ENCODE data around the gene PPP2R3C.
"Not testable (repeated sequence)": the region's sequence is repeated elsewhere in the genome, so short reads cannot be mapped to it uniquely, and the experiment has no call there.

PPP2R3C gene

DNA sequence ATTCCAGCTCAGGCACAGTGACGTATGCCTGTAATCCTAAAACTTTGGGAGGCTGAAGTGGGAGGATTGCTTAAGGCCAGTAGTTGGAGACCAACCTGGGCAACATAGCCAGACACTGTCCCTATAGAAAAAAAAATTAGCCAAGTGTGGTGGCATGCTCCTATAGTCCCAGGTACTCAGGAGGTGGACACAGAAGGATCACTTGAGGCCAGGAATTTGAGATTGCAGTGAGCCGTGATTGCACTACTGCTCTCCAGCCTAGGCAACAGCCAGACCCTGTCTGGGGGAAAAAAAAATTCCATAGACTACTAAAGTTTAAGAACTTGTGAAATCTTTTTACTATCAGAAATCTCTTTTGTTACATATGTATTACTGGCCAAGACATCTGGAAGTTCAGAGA is 69.2 kb downstream of the PPP2R3C start:
- no peak for DNase-seq (ENCODE audit: low spot score)

DNA sequence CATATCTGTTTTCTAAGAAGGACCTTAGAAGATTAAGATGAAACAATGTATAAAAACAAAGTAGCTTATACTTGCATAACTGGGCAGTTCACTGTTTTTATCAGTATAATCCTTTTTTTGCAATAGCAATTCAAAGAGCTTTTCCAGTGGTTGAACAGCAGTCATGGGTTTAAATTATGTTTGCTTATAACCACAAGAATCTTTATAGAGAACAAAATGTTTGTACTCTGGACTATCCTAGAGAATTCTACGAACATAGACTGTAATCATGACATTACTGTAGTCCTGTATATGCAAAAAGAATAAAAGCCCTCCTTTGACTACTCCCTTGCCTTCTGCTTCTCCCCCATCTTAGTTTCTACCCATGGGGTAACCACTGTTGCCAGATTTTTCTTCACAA is 70.0 kb downstream of the PPP2R3C start:
- no peak for DNase-seq (ENCODE audit: low spot score)

DNA sequence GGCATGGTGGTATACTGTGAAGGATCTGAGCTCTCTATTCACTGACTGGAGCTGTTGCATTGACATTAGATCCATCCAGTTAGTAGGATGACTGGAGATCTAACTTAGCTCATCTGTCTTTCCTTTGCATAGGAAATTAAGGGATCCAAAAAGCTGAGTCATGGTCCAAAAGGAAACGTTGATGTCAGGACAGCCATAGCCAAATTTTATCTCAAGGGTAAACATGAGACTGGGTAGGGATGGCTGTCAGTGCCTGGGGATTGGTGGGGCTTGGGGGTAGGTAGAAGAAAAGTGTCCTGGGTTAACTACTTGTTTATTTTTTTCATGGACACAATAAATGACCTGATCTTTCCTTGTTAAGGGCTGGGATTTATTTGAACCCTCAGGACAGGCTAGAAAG is 71.1 kb downstream of the PPP2R3C start:
- DNase-seq (ENCODE audit: low spot score) = no peak

DNA sequence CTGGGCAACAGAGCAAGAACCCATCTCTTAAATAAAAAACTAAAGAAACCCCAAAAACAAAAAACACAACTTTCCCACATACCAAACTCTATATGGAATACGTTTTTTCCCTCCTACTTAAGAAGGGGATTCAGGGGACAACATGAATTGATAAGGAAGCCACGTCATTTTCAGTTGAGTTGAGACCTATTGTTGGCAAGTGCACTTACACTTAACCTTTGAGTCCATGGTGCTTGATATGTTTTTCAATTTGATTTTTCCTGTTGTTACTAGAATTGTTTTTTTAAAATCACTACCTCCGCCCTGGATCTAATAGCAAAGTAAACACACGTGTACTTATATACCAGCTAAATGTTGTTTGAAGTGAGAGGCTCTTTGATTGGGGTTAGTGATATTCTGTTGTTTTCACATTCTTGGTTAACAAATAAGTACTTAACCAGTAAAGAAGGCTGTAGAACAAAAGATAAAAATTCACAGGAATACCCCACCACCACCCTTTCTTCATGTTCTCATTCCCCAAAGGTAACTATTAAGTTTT is 73.7 kb downstream of the PPP2R3C start:
- no peak for DNase-seq (ENCODE audit: low spot score)

DNA sequence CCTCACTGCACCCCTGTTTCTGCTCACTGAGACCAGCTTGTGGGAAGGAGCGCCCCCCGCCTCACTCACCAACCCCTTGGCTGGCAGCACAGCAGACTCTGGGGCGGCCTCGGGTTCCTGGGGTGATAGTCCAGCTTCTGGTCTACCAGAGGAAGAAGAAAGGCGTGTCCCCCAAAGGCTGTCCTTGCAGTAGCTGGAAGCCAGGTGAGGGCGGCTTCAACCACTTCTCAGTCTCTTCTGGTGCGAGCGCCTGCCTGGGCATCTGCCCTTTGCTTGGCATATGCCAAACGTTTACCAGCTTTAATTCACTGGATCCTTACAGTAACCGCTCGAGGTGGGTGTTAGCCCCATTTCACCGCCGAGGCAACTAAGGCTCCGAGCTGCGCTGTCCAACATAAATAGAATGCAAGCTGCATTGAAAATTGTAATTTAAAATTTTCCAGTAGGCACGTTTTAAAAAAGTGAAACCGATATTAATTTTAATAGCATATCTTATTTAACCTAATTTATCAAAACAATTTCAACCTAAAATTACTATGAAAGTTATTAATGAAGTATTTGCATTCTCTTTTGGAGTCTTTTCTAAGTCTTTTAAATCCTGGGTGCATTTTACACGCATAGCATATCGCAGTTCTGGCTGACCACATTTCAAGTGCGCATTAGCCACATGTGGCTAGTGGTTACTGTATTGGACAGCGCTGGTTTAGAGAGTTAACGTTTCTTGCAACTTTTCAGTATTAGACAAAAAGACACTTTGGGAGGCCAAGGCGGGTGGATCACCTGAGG is 74.8 kb downstream of the PPP2R3C start:
- DNase-seq (ENCODE audit: low spot score) = peak; percentile 72

DNA sequence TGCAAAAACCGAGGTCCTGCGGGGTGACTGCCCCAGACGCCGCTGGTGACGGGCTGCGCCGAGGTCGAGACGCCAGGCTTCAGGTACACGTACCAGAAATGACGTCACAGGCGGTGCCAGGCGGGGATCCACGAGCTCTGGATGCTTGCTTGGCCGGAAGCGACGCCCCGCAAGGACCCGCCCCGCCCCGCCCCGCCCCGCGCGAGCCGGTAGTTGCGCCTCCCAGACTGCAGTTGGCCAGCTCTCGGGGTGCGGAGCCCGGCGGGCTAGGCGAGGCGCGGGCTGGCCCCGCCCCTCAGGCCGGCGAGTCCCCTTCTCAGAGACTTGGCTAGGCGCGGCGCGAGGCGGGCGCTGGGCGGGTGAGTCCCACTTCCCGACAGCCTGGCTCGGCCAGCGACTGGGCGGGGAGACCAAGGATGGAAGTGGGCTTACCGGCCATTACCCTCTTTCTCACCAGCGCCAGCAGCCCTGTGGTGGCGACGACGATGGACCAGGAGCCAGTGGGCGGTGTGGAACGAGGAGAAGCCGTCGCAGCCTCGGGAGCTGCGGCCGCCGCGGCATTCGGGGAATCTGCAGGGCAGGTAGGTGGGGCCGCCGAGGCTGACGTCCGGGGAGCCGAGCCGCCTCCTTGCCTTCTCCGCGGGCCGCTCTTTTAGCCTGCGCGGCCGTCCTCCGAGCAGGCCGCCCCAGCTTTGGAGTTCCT is 75.6 kb downstream of the PPP2R3C start, which contains the start of gene FAM177A1:
Gene FAM177A1 (plus strand): TSS at position 225 of the 703 bp plus-strand sequence. CDS start 192 bp downstream, at position 417.
- peak; percentile 98 for DNase-seq (ENCODE audit: low spot score)

DNA sequence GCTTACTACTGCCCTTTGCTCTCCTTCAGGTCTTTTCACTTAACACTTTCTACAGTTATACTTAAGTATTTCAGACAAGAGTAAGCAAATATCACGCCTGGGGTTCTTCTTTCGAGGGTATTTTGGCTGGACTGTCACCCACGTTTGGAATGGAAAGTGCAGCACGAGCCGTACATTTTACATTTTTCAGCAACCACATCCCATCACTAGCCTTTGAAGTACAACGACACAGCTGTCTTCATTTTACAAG is 76.1 kb downstream of the PPP2R3C start:
- no peak for DNase-seq (ENCODE audit: low spot score)

DNA sequence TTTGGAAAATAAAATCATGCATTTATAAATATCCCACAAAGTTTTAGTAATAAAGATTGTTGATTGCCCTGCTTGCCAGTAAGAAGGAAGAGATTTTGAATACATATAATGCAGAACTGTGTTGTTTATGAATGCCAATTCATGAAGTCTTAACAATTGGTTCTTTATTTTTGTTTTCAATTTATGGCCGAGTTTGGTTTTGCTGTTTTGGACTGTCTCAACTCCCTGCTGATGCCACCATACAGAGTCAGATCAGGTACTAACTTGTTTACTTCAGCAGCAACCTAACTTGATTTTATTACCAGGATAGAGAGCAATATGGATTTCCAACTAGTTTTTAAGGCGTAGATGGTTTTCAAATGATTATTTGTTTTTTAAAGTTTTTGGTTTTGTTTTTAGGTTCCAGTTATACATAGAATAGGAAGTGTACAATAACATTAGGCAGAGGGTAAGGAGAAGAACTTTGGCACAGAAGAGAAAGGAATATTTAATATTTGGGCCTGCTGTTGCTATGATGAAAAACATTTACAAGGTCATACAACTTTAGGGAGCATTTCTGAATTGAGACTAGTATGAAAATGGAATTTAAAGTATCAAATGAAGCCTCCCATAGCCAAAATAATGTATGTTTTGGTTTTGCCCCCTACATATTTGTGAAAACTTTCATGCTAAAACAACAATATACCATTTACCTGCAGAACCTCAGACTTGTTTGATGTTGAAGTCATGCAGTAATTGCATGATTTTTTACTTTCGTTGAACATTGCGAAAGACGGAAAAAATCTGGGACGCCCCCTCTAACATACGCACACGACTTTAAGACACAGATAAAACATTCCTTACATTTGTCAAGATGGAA is 76.6 kb downstream of the PPP2R3C start:
- no peak for DNase-seq (ENCODE audit: low spot score)

DNA sequence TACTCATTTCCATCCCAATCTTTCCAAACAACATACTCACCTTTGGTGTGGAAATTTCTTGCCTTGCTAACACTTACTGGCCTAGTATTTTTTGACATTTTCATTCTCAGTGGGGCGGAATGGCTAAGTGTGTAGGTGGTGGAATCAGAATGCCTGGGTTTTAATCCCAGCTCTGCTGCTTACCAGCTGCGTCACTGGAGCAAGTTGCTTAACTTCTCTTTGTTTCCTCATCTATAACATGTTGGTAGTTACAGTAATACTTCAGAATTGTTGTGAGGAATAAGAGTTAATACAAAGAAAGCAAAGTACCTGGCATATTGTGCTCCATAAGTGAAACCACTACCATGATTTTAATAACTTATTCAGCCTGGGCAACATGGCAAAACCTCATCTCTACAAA is 78.7 kb downstream of the PPP2R3C start:
- DNase-seq (ENCODE audit: low spot score) = no peak

DNA sequence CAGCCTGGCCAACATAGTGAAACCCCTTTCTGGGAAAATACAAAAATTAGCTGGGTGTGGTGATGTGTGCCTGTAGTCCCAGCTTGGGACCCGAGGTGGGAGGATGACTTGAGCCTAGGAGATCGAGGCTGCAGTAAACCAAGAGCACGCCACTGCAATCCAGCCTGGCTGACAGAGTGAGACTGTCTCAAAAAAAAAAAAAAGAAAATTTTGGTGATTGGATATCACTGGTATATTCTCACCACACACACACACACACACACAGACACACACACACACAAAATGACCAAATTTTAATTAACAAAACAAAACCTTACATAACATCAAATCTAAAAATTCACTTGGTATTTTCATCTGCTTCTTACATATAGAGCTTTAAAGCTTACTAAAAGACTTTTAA is 79.2 kb downstream of the PPP2R3C start:
- DNase-seq (ENCODE audit: low spot score) = no peak

DNA sequence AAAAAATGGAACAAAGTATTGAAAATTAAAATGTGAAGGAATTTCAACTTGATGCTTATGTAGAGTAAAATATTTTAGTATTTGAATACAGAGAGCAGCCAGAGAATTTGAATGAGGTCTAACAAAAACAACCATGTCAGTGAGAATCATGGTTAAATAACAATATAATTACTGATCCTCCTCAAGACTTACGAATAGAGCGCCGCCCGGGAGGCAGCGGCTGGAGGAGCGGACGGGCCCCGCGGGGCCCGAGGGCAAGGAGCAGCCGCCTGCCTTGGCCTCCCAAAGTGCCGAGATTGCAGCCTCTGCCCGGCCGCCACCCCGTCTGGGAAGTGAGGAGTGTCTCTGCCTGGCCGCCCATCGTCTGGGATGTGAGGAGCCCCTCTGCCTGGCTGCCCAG is 83.5 kb downstream of the PPP2R3C start:
- DNase-seq (ENCODE audit: low spot score) = not testable (repeated sequence)

Data from RKO (cell line).